ENCODE data around the gene IQGAP2. TPM values are rescaled to one million over a fixed set of nuclear protein-coding genes. Genes with fewer than 3 reads are reported as not detected.

IQGAP2 gene
- total and polyA plus RNA-seq, 8 donors, result 15.6 to 29.1 (median 17.1) TPM

DNA sequence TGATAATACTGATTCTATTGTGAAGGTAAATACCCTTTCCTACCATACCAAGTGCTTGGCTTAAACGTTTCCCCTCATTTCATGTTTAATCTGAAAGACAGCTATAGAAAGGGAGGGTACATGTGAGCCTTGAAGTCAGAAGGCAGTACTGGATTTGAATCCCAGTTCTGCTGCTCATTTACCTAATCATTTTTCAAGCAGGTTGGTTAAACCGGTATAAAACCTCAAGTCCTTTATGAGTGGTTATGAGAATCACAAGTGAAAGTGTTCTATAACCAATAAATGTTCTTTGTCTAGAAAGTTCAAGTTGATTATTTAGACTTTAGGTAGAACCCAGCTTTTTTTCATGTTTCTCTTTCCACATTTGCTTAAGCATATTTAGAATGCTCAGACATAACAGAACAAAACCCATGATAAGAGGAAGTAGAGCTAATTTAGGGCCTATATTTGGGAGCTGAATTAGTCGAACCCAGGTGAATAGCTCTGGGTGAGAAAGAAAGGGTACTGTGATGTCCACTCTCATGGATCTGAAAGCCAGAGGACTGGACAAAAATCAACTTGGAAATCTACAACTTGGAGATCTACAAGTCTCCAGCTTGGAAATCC lies 249.8 kb downstream of the IQGAP2 start:
- DNase-seq (no peak), ATAC-seq (no peak)
- Histone ChIP-seq H3K36me3 (peaks cover 0 to 21% of the 10 kb centered on the region in 2 donors), H3K27me3 (no peaks in the 10 kb centered on the region), H3K9me3 (peaks cover 0 to 20% of the 10 kb centered on the region in 2 donors), H3K4me1 (no peaks in the 10 kb centered on the region), H3K27ac (no peak overlapping the region), H3K4me3 (no peak overlapping the region)
- intact Hi-C loops (cut with DNase I), result no loop called here
- TF ChIP-seq, protein P1, sequence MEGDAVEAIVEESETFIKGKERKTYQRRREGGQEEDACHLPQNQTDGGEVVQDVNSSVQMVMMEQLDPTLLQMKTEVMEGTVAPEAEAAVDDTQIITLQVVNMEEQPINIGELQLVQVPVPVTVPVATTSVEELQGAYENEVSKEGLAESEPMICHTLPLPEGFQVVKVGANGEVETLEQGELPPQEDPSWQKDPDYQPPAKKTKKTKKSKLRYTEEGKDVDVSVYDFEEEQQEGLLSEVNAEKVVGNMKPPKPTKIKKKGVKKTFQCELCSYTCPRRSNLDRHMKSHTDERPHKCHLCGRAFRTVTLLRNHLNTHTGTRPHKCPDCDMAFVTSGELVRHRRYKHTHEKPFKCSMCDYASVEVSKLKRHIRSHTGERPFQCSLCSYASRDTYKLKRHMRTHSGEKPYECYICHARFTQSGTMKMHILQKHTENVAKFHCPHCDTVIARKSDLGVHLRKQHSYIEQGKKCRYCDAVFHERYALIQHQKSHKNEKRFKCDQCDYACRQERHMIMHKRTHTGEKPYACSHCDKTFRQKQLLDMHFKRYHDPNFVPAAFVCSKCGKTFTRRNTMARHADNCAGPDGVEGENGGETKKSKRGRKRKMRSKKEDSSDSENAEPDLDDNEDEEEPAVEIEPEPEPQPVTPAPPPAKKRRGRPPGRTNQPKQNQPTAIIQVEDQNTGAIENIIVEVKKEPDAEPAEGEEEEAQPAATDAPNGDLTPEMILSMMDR (IDR thresholded peaks at IDR 0.05), result no peak

DNA sequence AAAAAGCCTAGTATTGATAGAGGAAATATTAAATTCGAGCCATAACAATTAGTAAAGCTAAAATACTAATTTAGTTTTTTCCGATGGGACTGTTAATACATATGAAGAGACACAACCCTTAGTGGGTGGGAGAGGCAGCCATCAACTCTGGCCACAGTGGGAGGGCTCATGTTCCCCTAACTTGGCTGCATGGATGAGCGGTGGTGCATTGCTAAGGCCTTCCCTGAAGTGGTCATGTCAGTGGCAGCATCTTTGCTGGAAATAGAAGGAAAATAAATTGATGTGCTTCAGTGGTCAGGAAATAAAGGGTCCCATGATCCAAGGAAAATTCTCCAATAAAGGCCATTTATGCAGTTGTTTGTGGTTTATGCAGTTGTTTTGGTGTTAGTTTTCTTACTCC lies 254.0 kb downstream of the IQGAP2 start:
- Histone ChIP-seq H3K9me3 (no peaks in the 10 kb centered on the region), H3K36me3 (peaks cover 0 to 25% of the 10 kb centered on the region in 2 donors), H3K4me3 (no peak overlapping the region), H3K27me3 (no peaks in the 10 kb centered on the region), H3K4me1 (peaks cover 0 to 3% of the 10 kb centered on the region in 2 donors), H3K27ac (no peak overlapping the region)
- ATAC-seq (no peak), DNase-seq (no peak)
- TF ChIP-seq, protein P1 (IDR thresholded peaks at IDR 0.05), result no peak
- intact Hi-C loops (cut with DNase I), result no loop called here

DNA sequence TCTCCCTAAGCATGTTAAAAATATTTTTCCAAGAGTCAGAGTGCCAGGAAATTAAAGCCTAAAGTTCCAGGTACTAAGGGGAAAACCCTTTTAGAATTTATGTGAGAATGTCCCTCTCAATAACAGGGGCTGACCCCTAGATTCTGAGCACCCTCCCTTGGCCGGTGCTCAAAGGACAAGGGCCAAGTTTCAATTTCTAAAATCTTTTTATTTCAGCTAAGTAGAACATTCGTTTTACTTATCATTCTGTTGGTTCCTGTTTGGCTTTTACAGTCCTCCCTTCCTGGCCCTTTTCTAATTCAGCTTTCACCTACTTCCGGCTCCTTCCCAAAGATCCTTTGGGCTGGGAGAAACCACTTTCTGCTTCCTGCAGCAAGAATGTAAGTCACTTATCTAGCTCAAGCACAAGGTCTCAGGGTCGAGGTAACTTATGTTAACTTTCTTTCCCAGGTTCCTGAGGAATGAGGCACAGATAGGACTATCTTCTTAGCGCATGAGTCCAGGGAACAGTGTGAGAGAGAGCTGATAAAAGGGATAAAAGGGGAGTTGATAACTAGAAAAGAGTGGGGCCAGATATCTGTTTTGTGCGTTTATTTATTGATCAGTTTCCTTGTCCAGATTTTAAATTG lies 254.7 kb downstream of the IQGAP2 start:
- peaks cover 0 to 27% of the 10 kb centered on the region in 2 donors for H3K36me3 ChIP-seq
- ATAC-seq, result no peak
- H3K4me3 ChIP-seq, result no peak overlapping the region
- H3K4me1 ChIP-seq, result peaks cover 0 to 3% of the 10 kb centered on the region in 2 donors
- TF ChIP-seq, protein P1 (IDR thresholded peaks at IDR 0.05), result no peak
- DNase-seq, result no peak
- H3K27me3 ChIP-seq, result no peaks in the 10 kb centered on the region
- no peak overlapping the region for H3K27ac ChIP-seq
- H3K9me3 ChIP-seq, result no peaks in the 10 kb centered on the region
- intact Hi-C loops (cut with DNase I), result no loop called here

DNA sequence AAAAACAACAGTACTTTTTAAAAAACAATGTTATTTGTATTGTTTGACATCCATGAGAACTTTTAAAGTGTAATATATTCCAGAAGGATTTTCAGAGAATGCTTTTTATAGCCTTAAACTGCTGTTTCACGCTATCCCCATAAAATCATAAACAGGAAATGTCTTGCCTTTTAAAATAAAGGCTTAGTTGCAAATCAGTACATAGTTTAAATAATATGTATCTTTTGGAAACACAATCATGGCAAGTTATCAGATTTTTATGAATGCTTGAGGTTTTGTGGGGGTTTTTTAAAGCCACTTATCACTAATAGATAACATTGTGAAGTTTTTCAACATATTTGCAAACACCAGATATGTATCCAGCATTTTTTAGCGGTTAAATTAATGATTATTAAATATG lies 257.3 kb downstream of the IQGAP2 start:
- peaks cover 0 to 25% of the 10 kb centered on the region in 2 donors for H3K36me3 ChIP-seq
- no peak overlapping the region for H3K4me3 ChIP-seq
- no peaks in the 10 kb centered on the region for H3K9me3 ChIP-seq
- H3K27ac ChIP-seq, result no peak overlapping the region
- H3K27me3 ChIP-seq, result no peaks in the 10 kb centered on the region
- intact Hi-C loops (cut with DNase I), result no loop called here
- DNase-seq (no peak), ATAC-seq (no peak)
- peaks cover 0 to 3% of the 10 kb centered on the region in 2 donors for H3K4me1 ChIP-seq
- TF ChIP-seq, protein P1 (IDR thresholded peaks at IDR 0.05), result no peak

DNA sequence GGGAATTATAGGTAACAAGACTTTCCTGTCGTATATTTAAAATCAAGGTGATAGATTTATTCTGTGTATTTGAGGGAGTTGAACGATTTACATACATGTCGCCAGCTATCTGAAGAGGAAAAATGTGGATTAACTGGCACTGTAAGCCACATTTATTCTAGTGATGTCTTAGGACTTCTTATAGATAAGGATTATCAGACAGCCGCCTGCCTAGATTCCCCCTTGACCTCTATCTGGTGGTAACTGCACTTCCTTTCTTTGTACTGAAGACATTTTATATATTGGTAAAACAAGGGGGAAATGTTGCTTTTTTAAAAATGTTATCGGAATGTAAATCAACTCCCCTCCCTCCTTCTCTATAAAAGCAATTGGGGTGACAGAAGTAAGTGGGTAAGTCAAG lies 259.4 kb downstream of the IQGAP2 start:
- Histone ChIP-seq H3K27me3 (no peaks in the 10 kb centered on the region), H3K36me3 (peaks cover 0 to 25% of the 10 kb centered on the region in 2 donors), H3K4me3 (no peak overlapping the region), H3K4me1 (peaks cover 0 to 3% of the 10 kb centered on the region in 2 donors), H3K27ac (no peak overlapping the region), H3K9me3 (no peaks in the 10 kb centered on the region)
- TF ChIP-seq, protein P1 (IDR thresholded peaks at IDR 0.05), result no peak
- DNase-seq (no peak), ATAC-seq (no peak)
- intact Hi-C loops (cut with DNase I), result no loop called here

Data from left lung (tissue), 10 donors.